ENCODE results near the gene SLC38A10.

- no peak for TF ChIP-seq CTCF (IDR thresholded peaks at IDR 0.05; ENCODE audit: low read length)
- TF ChIP-seq EZH2 (IDR thresholded peaks at IDR 0.05; ENCODE audit: borderline replicate concordance, low read length), result no peak
These were observed 33.4 kb upstream of the SLC38A10 start for GRCh38 chr17:81328489-81328888.

All from OCI-LY1 (cell line).